Ramos (cell line): ENCODE results near the gene GRIPAP1.

Experiments
- in situ Hi-C: fragments of 300-500 bp; cut with MboI; formaldehyde crosslinking; loops from one replicate; pipeline ENCODE4 v1.14.3; 2022; ENCODE audit warnings: low sequenced_read_pairs; ENCODE audit not compliant: unreplicated experiment

The GRIPAP1 gene

DNA sequence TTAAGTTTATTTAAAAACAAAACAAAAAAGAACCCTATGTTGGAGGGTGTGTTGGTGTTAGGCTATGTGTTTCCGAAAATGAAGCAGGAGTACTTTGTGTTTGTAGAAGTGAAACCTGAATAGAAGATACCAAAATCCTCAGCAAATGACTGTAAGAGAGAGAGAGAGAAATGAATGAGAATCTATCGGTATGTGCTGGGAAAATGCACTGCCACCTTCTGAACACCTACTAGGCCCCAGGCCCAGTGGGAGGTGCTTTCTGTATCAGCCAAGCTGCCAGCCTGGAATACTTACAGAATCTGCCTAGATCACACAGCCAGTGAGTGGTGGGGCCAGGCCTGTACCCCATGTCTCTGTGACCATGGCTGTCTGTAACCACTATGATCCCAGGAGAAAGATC is 68.3 kb downstream of the GRIPAP1 start:
- in situ Hi-C loops = no loop called here

DNA sequence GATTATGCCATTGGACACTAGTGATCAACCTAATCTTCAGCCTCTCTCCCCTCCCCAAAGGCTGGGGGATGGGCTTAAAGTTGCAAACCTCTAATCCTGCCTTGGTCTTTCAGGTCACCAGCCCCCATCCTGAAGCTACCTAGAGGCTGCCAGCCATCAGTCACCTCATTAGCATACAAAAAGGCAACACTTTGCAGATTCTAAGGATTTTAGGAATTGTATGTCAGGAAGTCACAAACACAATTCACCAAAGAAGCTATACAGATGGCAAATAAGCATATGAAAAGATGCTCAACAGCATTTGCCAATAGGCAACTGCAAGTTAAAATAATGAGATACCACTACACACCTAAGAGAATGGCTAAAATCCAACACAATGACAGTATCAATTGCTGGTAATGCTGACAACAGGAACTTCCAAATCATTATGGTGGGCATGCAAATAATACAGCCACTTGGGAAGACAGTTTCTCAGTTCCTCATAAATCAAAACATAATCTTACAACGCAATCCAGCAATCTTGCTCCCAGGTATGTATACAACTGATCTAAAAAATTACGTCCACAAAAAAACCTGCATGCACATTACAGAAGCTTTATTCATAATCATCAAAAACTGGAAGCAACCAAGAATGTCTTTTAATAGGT is 74.2 kb downstream of the GRIPAP1 start:
- in situ Hi-C loops = no loop called here

DNA sequence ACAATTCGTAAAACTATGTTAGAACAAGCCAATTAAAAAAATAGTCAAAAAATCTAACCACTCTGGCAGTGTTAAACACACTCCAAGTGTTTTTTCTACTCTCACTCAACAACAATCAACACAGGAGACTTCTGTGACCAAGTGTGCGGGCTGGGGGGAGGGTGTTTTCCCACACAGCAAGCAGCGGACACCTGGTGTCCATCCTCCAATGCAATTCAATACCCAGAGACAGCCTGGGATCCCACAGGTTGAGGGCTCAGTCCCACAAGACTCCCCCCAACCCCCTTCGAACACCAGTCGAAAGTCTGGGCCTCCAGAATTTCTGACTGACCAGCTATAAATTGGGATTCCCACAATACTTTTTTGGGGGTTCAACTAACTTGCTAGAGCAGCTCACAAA is 74.9 kb downstream of the GRIPAP1 start:
- in situ Hi-C loops = no loop called here

- in situ Hi-C loops = no loop called here
Measured at GRCh38 chrX:48924270-48924669, 77.8 kb downstream of the GRIPAP1 start.

GRCh38 chrX:48923771-48924170 is 78.3 kb downstream of the GRIPAP1 start:
- in situ Hi-C loops = no loop called here
